ENCODE measurements around the gene BSND. TPM values are rescaled to one million over a fixed set of nuclear protein-coding genes. Genes with fewer than 3 reads are reported as not detected.

Gene BSND
- total RNA-seq, 1 experiment from 2014 or later, result not detected

GRCh38 chr1:55033265-55033614 is 34.5 kb downstream of the BSND start:
- H3K36me3 ChIP-seq (ENCODE audit: low read depth, low read length), result no peaks in the 10 kb centered on the region
- no peaks in the 10 kb centered on the region for H3K9me2 ChIP-seq (replicated peaks; ENCODE audit: low read length)
- ATAC-seq (no peak), DNase-seq (no peak)
- ChIA-PET POLR2A (ENCODE audit: unreplicated experiment) (no interaction called here), CTCF (no interaction called here)
- H2AFZ ChIP-seq (ENCODE audit: low read length), result no peak overlapping the region
- no peaks in the 10 kb centered on the region for H3K79me2 ChIP-seq (ENCODE audit: low read length)
- no peak overlapping the region for H3K4me3 ChIP-seq (ENCODE audit: low read length)
- intact Hi-C loops (cut with micrococcal nuclease), result no loop called here
- TF ChIP-seq EZH2 (IDR thresholded peaks at IDR 0.05; ENCODE audit: low read length, unreplicated experiment) (no peak), CTCF (conservative IDR thresholded peaks at IDR 0.05; ENCODE audit: low read depth, low read length) (no peak), EZH2phosphoT487 (IDR thresholded peaks at IDR 0.05; ENCODE audit: borderline replicate concordance, low read length) (no peak)
- no peak overlapping the region for H3K4me2 ChIP-seq (ENCODE audit: low read length)
- H3K9me3 ChIP-seq (ENCODE audit: low read length), result no peaks in the 10 kb centered on the region
- no peaks in the 10 kb centered on the region for H4K20me1 ChIP-seq (ENCODE audit: low read length)
- no peaks in the 10 kb centered on the region for H3K4me1 ChIP-seq (ENCODE audit: insufficient read depth, low read length)
- H3K27me3 ChIP-seq (ENCODE audit: low read length), result no peaks in the 10 kb centered on the region; the same call in 1 of the 2 replicates
- no TSS peak for BruUV-seq (replicated peaks)
- no peak overlapping the region for H3K27ac ChIP-seq (ENCODE audit: low read length)
- no peaks in the 10 kb centered on the region for H3F3A ChIP-seq (ENCODE audit: low read length, unreplicated experiment)
- no peak overlapping the region for H3K9ac ChIP-seq (ENCODE audit: low read length)

- intact Hi-C loops (cut with micrococcal nuclease), result no loop called here
- Histone ChIP-seq H3K36me3 (ENCODE audit: low read depth, low read length) (no peaks in the 10 kb centered on the region), H3K9ac (ENCODE audit: low read length) (no peak overlapping the region), H3K9me3 (ENCODE audit: low read length) (no peaks in the 10 kb centered on the region), H3K4me1 (ENCODE audit: insufficient read depth, low read length) (peaks cover 5% of the 10 kb centered on the region; the same call in 1 of the 2 replicates), H3K4me2 (ENCODE audit: low read length) (no peak overlapping the region), H4K20me1 (ENCODE audit: low read length) (no peaks in the 10 kb centered on the region), H3K79me2 (ENCODE audit: low read length) (no peaks in the 10 kb centered on the region), H3K27me3 (ENCODE audit: low read length) (peaks cover under 1% of the 10 kb centered on the region; the same call in 1 of the 2 replicates), H3K4me3 (ENCODE audit: low read length) (no peak overlapping the region), H2AFZ (ENCODE audit: low read length) (no peak overlapping the region), H3K9me2 (replicated peaks; ENCODE audit: low read length) (no peaks in the 10 kb centered on the region), H3K27ac (ENCODE audit: low read length) (no peak overlapping the region), H3F3A (ENCODE audit: low read length, unreplicated experiment) (no peaks in the 10 kb centered on the region)
- POLR2A ChIA-PET (ENCODE audit: unreplicated experiment), result no interaction called here
- DNase-seq, result no peak
- no peak for ATAC-seq
- BruUV-seq (replicated peaks), result no TSS peak
- CTCF ChIA-PET, result no interaction called here
- TF ChIP-seq CTCF (conservative IDR thresholded peaks at IDR 0.05; ENCODE audit: low read depth, low read length) (no peak), EZH2phosphoT487 (IDR thresholded peaks at IDR 0.05; ENCODE audit: borderline replicate concordance, low read length) (no peak), EZH2 (IDR thresholded peaks at IDR 0.05; ENCODE audit: low read length, unreplicated experiment) (no peak)
Observed at GRCh38 chr1:55034476-55035133, 35.9 kb downstream of the BSND start.

- no peaks in the 10 kb centered on the region for H4K20me1 ChIP-seq (ENCODE audit: low read length)
- H2AFZ ChIP-seq (ENCODE audit: low read length), result no peak overlapping the region
- H3K36me3 ChIP-seq (ENCODE audit: low read depth, low read length), result no peaks in the 10 kb centered on the region
- H3K79me2 ChIP-seq (ENCODE audit: low read length), result no peaks in the 10 kb centered on the region
- no peak overlapping the region for H3K27ac ChIP-seq (ENCODE audit: low read length)
- BruUV-seq (replicated peaks), result no TSS peak
- ATAC-seq (no peak), DNase-seq (peak; percentile 13)
- intact Hi-C loops (cut with micrococcal nuclease), result no loop called here
- no peaks in the 10 kb centered on the region for H3K9me3 ChIP-seq (ENCODE audit: low read length)
- H3K9ac ChIP-seq (ENCODE audit: low read length), result no peak overlapping the region
- TF ChIP-seq EZH2 (IDR thresholded peaks at IDR 0.05; ENCODE audit: low read length, unreplicated experiment) (no peak), CTCF (conservative IDR thresholded peaks at IDR 0.05; ENCODE audit: low read depth, low read length) (peak; percentile 29; the same call in 1 of the 2 replicates), EZH2phosphoT487 (IDR thresholded peaks at IDR 0.05; ENCODE audit: borderline replicate concordance, low read length) (no peak)
- H3K4me2 ChIP-seq (ENCODE audit: low read length), result no peak overlapping the region
- CTCF ChIA-PET, result no interaction called here
- POLR2A ChIA-PET (ENCODE audit: unreplicated experiment), result no interaction called here
- no peaks in the 10 kb centered on the region for H3K9me2 ChIP-seq (replicated peaks; ENCODE audit: low read length)
- H3K27me3 ChIP-seq (ENCODE audit: low read length), result peaks cover 8% of the 10 kb centered on the region
- H3K4me1 ChIP-seq (ENCODE audit: insufficient read depth, low read length), result peaks cover 11% of the 10 kb centered on the region; the same call in 1 of the 2 replicates
- no peaks in the 10 kb centered on the region for H3F3A ChIP-seq (ENCODE audit: low read length, unreplicated experiment)
- H3K4me3 ChIP-seq (ENCODE audit: low read length), result no peak overlapping the region
Observed at GRCh38 chr1:55035904-55036303, 37.2 kb downstream of the BSND start.

All from PC-3 (cell line).